Activated CD4-positive, alpha-beta T cell treated with anti-CD3 and anti-CD28 coated beads for 24 hours (primary cell): Measurements from ENCODE around the gene CRAMP1.
A peak's percentile ranks its signal among the peaks of the same experiment; 100 is the strongest.

Experiments
- DNase-seq, 2 donors: peaks; one replicate each; pipeline ENCODE4 v3.0.0-alpha.2; 2020; ENCODE audit warnings: low read depth in 2 of 2

Gene CRAMP1

DNA sequence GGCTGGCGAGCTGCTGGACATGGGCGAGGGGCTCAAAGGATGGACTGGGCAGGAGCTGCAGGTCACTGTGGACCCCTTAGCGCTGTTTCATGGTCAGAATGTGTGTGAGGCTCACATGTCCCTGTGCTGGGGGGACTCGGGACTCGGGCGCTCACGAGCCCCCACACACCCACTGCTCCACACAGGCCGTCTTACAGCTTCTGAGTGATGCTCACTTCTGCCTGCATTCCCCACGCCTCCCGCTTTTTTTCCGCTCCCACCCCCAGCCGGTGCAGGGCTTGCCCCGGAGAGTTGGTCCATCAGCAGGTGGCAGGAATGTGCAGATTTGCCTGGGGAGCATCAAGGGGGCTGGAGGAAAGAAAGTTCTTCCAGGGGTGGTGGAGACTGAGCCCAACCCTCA is 45.7 kb downstream of the CRAMP1 start:
- no peak for DNase-seq

- no peak for DNase-seq
Observed at GRCh38 chr16:1659031-1659430, 46.9 kb downstream of the CRAMP1 start.

GRCh38 chr16:1661826-1662225 is 49.7 kb downstream of the CRAMP1 start:
- no peak for DNase-seq

- no peak for DNase-seq
Observed at GRCh38 chr16:1662543-1662942, 50.4 kb downstream of the CRAMP1 start.

DNA sequence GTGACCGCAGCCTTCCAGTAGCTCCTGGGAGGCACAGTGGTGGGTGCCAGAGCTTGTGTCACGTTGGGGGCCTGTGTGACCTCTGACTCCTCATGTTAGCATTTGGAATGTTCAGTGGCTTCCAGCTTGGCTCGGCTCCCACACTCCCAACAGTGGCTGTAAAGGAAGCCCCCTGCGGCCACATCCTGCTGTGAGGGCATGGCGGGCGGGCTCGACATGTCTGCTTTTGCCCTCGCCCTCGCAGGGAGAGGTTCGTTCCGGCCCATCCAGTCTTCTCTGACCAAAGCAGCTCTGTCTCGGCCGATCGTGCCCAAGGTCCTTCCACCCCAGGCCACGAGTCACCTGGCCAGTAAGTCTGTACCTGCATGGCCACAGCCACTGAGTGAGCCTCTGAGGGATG is 53.7 kb downstream of the CRAMP1 start:
- DNase-seq: no peak

DNA sequence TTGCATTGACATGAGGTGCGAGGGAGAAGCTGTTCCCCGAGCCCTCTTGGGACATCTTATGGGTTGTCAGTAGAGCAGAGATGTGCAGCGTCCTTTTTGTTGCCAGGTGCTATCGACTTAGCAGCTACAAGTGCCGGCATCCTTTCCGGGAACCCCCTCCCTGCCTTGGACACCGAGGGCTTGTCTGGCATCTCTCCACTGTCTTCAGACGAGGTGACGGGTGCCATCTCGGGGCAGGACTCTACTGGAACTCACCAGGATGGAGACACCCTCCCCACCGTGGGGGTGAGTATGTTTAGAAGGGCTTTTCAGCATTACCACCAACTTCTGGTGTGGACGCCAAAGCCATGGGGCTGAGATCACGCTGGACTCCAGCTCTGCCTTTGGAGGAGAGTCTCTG is 54.2 kb downstream of the CRAMP1 start:
- no peak for DNase-seq

DNA sequence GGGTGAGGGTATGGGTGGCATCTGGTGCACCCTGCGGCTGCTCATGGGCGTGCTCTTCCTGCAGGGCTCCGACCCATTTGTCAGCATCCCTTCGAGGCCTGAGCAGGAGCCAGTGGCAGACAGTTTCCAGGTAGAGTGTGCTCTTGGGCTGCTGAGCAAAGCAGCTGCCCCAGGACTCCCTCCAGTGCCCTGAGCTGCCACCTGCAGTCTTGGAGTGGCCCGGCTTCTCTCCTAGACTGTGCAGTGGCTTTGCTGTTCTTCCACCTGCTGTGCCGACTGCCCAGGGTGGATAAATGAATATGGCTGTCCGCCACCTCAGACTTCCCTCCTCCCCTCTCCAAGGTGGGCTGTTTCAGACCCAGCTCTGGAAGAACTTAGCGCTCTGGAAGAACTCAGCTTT is 55.1 kb downstream of the CRAMP1 start:
- no peak for DNase-seq

DNA sequence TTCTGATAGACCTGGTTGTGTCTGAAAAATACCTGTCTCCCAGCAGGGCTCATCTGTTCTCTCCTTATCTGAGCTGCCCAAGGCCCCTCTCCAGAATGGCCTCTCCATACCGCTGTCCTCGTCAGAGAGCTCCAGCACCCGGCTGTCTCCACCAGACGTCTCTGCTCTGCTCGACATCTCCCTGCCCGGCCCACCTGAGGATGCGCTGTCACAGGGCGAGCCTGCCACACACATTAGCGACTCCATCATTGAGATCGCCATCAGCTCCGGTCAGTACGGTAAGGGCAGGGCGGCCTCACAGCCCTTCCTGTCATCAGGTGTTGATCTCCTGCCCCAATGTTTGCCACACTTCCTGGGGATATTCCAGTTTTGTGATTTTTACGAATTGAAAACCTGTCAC is 55.8 kb downstream of the CRAMP1 start:
- DNase-seq: no peak

DNA sequence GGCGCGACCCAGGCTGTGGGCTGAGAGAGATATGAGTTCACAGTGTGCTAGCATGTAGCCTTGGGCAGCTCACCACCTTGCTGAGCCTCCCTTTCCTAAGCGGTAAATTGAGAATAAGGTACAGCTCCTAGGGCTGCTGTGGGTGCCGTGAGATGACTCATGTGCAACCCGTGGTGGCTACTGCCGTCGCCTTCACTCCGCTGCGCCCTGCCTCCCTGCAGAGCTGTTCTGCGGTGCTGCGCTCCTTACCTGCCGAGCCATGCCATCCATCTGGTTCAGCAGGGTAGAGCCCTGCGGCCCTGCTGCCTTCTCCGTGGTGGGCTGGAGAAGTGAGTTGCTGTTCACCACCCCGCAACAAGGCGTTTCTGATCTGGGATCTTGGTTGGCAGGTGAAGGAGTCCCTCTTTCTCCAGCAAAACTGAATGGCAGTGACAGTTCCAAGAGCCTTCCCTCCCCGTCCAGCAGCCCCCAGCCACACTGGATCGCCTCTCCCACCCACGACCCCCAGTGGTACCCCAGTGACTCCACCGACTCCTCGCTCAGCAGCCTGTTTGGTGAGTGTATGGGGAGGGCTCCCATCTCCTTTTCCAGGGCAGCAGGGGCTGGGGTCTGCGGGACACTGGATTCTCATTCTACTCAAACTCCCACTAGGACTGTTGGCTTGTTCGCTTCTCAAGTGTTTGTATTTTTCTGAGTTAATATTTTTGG is 56.6 kb downstream of the CRAMP1 start:
- no peak for DNase-seq

GRCh38 chr16:1669698-1670097 is 57.5 kb downstream of the CRAMP1 start:
- no peak for DNase-seq

GRCh38 chr16:1670371-1670770 is 58.2 kb downstream of the CRAMP1 start:
- DNase-seq: no peak

- DNase-seq: no peak
Observed at GRCh38 chr16:1670866-1671265, 58.7 kb downstream of the CRAMP1 start.

DNA sequence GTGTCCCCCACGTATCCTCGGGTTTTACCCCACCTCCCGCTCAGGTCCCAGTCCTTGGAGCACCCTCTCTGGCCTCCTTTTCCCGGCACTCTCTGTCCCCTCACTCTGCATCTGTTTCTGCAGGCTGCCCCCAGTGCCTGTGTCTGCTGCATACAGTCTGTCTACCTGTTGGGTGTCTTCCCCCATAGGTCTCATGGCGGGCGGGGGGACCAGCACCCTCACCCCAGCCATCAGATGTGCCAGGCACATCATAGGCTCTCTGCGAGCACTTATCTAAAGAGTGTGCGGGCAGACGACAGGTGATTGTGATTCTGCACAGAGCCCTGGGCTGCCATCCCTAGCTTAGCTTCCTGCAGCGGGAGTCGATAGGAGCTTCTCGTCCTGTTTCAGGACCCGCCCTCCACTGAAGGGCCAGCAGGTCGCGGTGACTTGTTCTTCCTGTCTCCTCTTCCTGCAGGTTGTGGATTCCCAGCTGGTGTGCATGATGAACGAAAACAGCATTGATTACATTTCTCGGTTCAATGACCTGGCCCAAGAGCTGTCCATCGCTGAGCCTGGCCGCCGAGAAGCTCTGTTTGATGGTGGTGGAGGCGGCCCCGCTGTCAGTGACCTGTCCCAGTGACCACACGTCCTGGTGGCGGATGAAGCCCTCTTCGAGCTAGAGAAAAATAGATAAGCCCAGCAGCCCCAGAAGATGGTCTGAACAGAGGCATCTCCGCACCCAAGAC is 61.4 kb downstream of the CRAMP1 start:
- DNase-seq: no peak

GRCh38 chr16:1674306-1674705 is 62.1 kb downstream of the CRAMP1 start:
- DNase-seq: no peak

DNA sequence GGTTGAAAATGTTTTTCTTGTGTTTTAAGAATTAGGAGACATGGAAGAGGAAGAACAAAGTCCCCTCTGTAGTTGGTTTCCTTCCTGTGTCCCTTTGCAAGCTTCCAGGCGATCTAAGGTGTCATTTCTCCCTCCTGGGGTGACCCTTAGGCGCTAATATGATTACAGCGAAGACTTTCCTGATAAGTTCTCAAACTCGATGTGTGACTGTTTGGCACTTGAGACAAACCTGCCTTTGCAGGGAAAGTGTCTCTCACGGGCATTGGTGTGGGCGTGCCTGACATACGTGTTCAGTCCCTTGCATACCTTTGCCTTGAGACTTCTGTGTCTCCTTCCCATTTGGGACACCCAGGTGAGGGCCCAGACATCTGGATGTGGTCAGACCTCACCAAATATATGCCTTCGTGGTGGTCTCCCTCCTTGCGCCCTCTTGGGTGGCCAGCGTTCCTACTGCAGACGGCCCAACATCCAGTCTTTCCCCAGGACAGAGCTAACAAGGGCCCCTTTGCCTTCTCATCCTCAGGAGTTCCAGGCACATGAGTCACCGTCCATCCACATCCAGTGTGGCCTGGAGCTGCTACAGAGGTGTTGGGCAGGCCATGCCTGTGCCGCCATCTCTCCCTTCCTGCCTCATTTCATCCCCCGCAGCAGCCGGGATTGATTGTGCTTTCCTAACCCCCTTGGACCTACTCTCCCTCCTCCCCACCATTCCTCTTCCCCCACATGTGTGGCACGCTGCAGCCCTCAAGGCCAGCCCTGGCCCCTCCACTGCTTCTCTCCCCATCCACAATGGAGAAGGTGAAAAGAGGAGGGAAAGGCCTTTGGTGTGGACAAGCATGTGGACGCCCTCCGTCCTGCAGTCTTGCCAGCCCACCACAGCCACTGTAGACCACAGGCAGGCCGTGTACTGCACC is 62.8 kb downstream of the CRAMP1 start:
- no peak for DNase-seq

DNA sequence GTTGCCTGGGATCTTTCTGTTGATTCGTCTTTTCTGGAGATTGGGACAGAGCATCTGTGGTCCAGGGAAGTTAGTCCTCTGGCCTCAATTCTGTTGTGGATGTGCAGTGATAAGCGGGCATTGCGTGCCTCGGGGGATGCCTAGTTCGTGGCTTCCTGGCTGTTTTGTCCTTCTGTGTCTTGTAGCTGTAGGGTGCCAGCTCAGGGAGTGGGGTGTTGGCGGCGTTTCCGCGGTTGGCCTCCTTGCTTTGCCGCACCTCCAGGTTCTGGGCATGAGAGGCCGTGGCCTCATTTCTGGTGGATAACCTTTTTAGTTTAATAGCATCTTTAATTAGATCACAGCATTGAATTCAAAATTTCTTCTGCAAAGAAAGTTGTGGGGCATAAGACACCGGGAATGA is 64.5 kb downstream of the CRAMP1 start:
- no peak for DNase-seq

DNA sequence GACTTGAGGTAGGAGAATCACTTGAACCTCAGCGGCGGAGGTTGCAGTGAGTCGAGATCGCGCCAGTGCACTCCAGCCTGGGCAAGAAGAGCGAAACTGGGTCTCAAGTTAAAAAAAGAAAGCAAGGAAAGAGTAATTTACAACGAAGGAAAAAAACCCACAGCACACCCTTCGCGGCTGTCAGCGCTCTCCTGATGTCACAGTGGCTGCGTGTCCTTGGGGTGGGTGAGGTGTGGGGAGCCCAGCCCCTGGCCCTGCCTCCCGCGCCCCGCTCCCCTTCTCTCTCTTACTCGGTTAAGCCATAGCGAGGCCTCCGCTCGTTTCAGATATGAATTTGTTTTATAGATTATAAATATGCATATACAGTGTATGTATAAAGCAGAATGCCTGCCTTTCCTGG is 65.2 kb downstream of the CRAMP1 start:
- DNase-seq: no peak

GRCh38 chr16:1677942-1678499 is 65.9 kb downstream of the CRAMP1 start, which contains the start of gene JPT2:
JPT2 (plus strand) TSS chr16:1678279; CDS start chr16:1678313, 34 bp downstream.
- peak; percentile 95 for DNase-seq

GRCh38 chr16:1678500-1679098 is 66.4 kb downstream of the CRAMP1 start:
- DNase-seq: peak; percentile 10 to 27

GRCh38 chr16:1680361-1680760 is 68.2 kb downstream of the CRAMP1 start:
- no peak for DNase-seq

DNA sequence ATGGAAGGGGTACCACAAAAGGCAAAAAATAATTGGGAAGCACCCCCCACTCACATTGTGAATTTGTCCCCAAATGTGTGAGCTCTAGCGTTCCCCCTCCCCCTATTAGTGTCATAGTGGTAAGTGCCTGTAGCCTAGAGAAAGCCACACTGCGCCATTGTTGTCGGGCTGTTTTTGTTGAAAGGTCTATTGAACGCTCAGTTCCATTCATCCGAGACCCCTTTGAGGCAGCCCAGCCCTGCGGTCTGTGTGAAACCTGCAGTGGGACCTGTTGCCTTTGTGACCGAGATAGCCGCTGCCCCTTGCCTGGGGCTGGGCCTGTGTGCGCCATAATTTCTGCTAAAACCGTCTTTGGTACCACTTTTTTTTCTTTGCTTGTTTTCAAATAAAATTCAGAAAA is 68.9 kb downstream of the CRAMP1 start:
- DNase-seq: no peak
